Activated naive CD4-positive, alpha-beta T cell treated with anti-CD3 and anti-CD28 coated beads for 36 hours (primary cell): ENCODE data around the gene CUL1. TPM values are rescaled to one million over a fixed set of nuclear protein-coding genes. Genes with fewer than 3 reads are reported as not detected.

Experiments
- CTCF ChIA-PET: fragments of 350-600 bp; sonication (Branson Sonifier 250); formaldehyde crosslinking; loops from one replicate; lab custom pipeline; 2021; ENCODE audit warnings: antibody characterized with exemption; lab: Charles Lee
- DNase-seq: peaks from one replicate; pipeline ENCODE4 v3.0.0-alpha.2; 2020
- H3K27ac Mint-ChIP-seq: one replicate; pipeline ENCODE4 v1.8.0; 2021; ENCODE audit warnings: mild to moderate bottlenecking, mixed read lengths
- H3K27me3 Mint-ChIP-seq: one replicate; pipeline ENCODE4 v1.8.0; 2021; ENCODE audit warnings: low read depth, mixed read lengths
- H3K36me3 Mint-ChIP-seq: one replicate; pipeline ENCODE4 v1.8.0; 2021; ENCODE audit warnings: low read depth, mixed read lengths
- H3K4me1 Mint-ChIP-seq: one replicate; pipeline ENCODE4 v1.8.0; 2021; ENCODE audit warnings: low read depth, mixed read lengths
- H3K4me3 Mint-ChIP-seq: one replicate; pipeline ENCODE4 v1.8.0; 2021; ENCODE audit warnings: mild to moderate bottlenecking, moderate library complexity, mixed read lengths
- H3K9me3 Mint-ChIP-seq: one replicate; pipeline ENCODE4 v1.8.0; 2021; ENCODE audit warnings: mixed read lengths
- intact Hi-C: fragments of 100-400 bp; cut with micrococcal nuclease; formaldehyde crosslinking; loops from one replicate; pipeline ENCODE4 v1.15.1; 2023
- total RNA-seq, 2 experiments: library from RNA; stranded (reverse); gene quantifications; one replicate each; pipeline ENCODE4 v1.2.3, GENCODE V29; 2021

The CUL1 gene
- total RNA-seq, 2 experiments from 2014 or later = 59.6 to 62.2 TPM

GRCh38 chr7:148847815-148848734, 149.4 kb downstream of the CUL1 start:
- CTCF ChIA-PET = interaction anchor here (0.6 to 3.6 kb wide), 5 partner anchors 8 to 336 kb away, joined by 3 to 22 read pairs (median 4); no protein-coding TSS in a partner anchor
- intact Hi-C loops = no loop called here
- no peak for DNase-seq
- no peak overlapping the region for H3K27ac Mint-ChIP-seq
- H3K36me3 Mint-ChIP-seq = peaks cover 20% of the 10 kb centered on the region
- H3K9me3 Mint-ChIP-seq = no peaks in the 10 kb centered on the region
- H3K4me3 Mint-ChIP-seq = no peak overlapping the region
- no peaks in the 10 kb centered on the region for H3K27me3 Mint-ChIP-seq
- peaks cover 38% of the 10 kb centered on the region for H3K4me1 Mint-ChIP-seq

- H3K27me3 Mint-ChIP-seq = no peaks in the 10 kb centered on the region
- CTCF ChIA-PET = interaction anchor here (0.7 kb wide), 1 partner anchor 113 kb away, joined by 3 read pairs; no protein-coding TSS in a partner anchor
- no peak overlapping the region for H3K27ac Mint-ChIP-seq
- peaks cover 38% of the 10 kb centered on the region for H3K4me1 Mint-ChIP-seq
- H3K9me3 Mint-ChIP-seq = no peaks in the 10 kb centered on the region
- H3K4me3 Mint-ChIP-seq = no peak overlapping the region
- no peak for DNase-seq
- peaks cover 14% of the 10 kb centered on the region for H3K36me3 Mint-ChIP-seq
- intact Hi-C loops = no loop called here
These were observed 150.8 kb downstream of the CUL1 start for GRCh38 chr7:148849393-148850098.

- H3K4me1 Mint-ChIP-seq = peaks cover 42% of the 10 kb centered on the region
- peaks cover 9% of the 10 kb centered on the region for H3K36me3 Mint-ChIP-seq
- intact Hi-C loops = no loop called here
These were observed 151.9 kb downstream of the CUL1 start for GRCh38 chr7:148850564-148850963.

More at GRCh38 chr7:148850564-148850963, 151.9 kb downstream of the CUL1 start:
- Mint-ChIP-seq H3K27ac (no peak overlapping the region), H3K4me3 (no peak overlapping the region), H3K27me3 (no peaks in the 10 kb centered on the region), H3K9me3 (no peaks in the 10 kb centered on the region)
- no peak for DNase-seq
- CTCF ChIA-PET = interaction anchor here (1.1 kb wide), 1 partner anchor 112 kb away, joined by 5 read pairs; no protein-coding TSS in a partner anchor

Other genes starting within 250 kb of the CUL1 start
- not detected for gene C7orf33, start 108.1 kb upstream of the CUL1 start, total RNA-seq
- gene EZH2, start 185.4 kb downstream of the CUL1 start, total RNA-seq = 100 to 1,000 TPM; 132 to 133 TPM